Measurements from ENCODE around the gene ATP8B3.

ATP8B3 gene

DNA sequence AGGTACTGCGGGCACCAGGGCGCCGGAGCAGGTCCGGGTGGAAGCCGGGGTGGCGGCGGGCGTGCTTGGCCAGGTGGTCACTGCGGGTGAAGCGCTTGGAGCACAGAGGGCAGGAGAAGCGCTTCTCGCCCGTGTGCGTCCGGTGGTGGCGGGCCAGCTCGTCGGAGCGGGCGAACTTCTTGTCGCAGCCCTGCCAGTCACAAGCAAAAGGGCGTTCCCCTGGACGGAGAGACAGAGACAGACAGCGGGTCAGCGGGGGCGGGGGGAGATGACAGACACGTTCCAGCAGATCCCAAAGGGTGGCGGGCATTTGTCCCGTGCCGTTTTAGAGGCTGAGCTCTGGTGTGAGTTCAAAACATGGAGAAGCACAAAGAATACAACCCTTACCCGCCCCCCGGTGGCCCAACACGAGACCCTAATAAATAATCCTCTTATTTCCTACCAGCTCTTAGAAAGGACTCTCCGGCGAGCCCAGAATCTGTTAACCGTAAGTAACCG lies 42.5 kb upstream of the ATP8B3 start:
- no peak for TF ChIP-seq CTCF (IDR thresholded peaks at IDR 0.05; ENCODE audit: extremely low read depth, missing control alignments)
- no peak for DNase-seq (ENCODE audit: low spot score)

DNA sequence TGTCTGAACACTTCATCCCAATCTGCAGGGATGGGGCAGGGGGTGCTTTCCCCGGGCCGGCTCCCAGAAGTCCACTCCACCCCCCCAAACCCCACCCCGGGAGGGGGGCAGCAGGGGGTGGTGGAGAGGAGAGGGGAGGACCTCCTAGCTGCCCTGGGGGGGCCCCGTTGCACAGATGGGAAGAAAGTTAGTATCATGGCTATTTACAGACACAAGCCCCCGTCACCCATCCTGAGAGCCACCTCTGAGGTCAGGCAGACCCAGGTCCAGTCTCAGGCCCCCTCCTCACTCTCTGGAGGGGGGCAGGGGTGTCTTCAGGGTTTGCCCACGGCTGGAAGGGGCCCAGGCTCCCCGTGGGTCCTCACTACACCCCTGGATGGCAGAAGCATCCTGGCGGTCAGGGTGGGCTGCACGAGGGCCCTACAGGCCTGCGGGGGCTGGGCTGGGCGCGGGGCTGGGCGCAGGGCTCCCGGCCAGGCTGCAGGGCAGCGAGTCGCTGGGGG lies 42.0 kb upstream of the ATP8B3 start:
- no peak for TF ChIP-seq CTCF (IDR thresholded peaks at IDR 0.05; ENCODE audit: extremely low read depth, missing control alignments)
- no peak for DNase-seq (ENCODE audit: low spot score)

GRCh38 chr19:1853295-1854038 lies 41.4 kb upstream of the ATP8B3 start:
- peak; percentile 99 for TF ChIP-seq CTCF (IDR thresholded peaks at IDR 0.05; ENCODE audit: extremely low read depth, missing control alignments)
- peak; percentile 92 for DNase-seq (ENCODE audit: low spot score)

- DNase-seq (ENCODE audit: low spot score): no peak
- TF ChIP-seq CTCF (IDR thresholded peaks at IDR 0.05; ENCODE audit: extremely low read depth, missing control alignments): no peak
Observed at GRCh38 chr19:1852581-1853128, 40.6 kb upstream of the ATP8B3 start.

- peak; percentile 76 for DNase-seq (ENCODE audit: low spot score)
- no peak for TF ChIP-seq CTCF (IDR thresholded peaks at IDR 0.05; ENCODE audit: extremely low read depth, missing control alignments)
Observed at GRCh38 chr19:1851654-1852580, 39.8 kb upstream of the ATP8B3 start.

DNA sequence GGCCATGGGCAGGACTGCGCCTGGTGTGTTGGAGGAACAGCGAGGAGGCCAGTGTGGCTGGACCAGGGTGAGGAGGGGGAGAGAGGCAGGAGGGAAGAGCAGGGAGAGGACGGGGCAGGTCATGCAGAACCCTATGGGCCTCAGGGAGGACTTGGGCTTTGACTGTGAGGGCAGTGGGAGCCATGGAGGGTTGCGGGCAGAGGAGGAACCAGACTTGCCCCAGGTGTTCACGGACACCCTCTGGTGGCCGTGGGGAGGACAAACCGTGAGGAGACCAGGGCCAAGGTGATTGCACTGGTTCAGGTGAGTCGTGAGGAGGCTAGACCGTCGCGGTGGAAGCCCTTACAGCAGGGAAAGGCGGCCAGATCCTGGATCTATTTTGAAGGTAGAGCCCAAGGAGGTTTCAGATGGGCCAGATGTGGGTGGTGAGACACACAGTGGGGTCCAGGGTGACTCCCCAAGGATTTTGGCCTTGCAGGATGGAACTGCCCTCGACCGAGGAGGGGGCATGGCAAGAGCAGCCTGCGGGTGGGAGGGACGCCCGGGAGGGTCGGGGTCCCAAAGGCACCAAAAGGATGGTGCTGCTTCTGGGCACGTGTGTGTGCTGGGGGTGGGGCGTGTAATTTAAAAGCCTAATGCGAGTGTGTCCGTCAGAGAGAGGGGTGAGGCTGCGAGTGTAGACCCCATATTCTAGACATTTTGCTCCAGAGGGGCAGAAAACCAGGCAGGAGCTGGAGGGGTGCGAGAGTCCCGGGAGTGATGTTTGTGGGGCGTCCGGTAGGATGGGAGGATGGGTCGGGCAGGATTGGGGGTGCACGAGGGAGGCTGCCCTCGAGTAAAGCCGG lies 39.0 kb upstream of the ATP8B3 start:
- peak; percentile 9 for TF ChIP-seq CTCF (IDR thresholded peaks at IDR 0.05; ENCODE audit: extremely low read depth, missing control alignments)
- no peak for DNase-seq (ENCODE audit: low spot score)

Data from GM20000 (cell line).